MM.1S (cell line): ENCODE results near the gene TMC1.

Source experiments
- DNase-seq: peaks from one replicate; pipeline ENCODE4 v3.0.0-alpha.2; 2015
- H2AFZ ChIP-seq: fragments of 300-600 bp; sonication (generic); 2 replicates; pipeline ENCODE4 v1.6.0; 2016; ENCODE audit warnings: antibody characterized with exemption, low read length
- H3F3A ChIP-seq: fragments of 300-600 bp; sonication (generic); 2 replicates; pipeline ENCODE4 v1.6.1; 2016; ENCODE audit warnings: mild to moderate bottlenecking, antibody characterized with exemption, low read length, moderate library complexity, mixed read lengths; ENCODE audit not compliant: insufficient read depth
- H3K27ac ChIP-seq: fragments of 300-600 bp; sonication (generic); 2 replicates; pipeline ENCODE4 v1.5.1; 2016; ENCODE audit warnings: mild to moderate bottlenecking, low read length
- H3K27me3 ChIP-seq: fragments of 300-600 bp; sonication (generic); replicated peaks from 2 replicates; pipeline ENCODE4 v1.6.0; 2016; ENCODE audit warnings: low read length; ENCODE audit not compliant: insufficient read depth
- H3K36me3 ChIP-seq: fragments of 300-600 bp; sonication (generic); replicated peaks from 2 replicates; pipeline ENCODE4 v1.6.1; 2016; ENCODE audit warnings: mild to moderate bottlenecking, low read length, mixed read lengths; ENCODE audit not compliant: insufficient read depth
- H3K4me1 ChIP-seq: fragments of 300-600 bp; sonication (generic); 2 replicates; pipeline ENCODE4 v1.6.1; 2016; ENCODE audit warnings: low read length, mixed read lengths
- H3K4me2 ChIP-seq: fragments of 300-600 bp; sonication (generic); 2 replicates; pipeline ENCODE4 v1.6.0; 2016; ENCODE audit warnings: low read depth, low read length
- H3K4me3 ChIP-seq: fragments of 300-600 bp; sonication (generic); 2 replicates; pipeline ENCODE4 v1.5.1; 2016; ENCODE audit warnings: low read length, mixed read lengths
- H3K79me2 ChIP-seq: fragments of 300-600 bp; sonication (generic); 2 replicates; pipeline ENCODE4 v1.6.1; 2016; ENCODE audit warnings: mixed run types, low read length, mixed read lengths
- H3K9ac ChIP-seq: fragments of 300-600 bp; sonication (generic); 2 replicates; pipeline ENCODE4 v1.6.1; 2016; ENCODE audit warnings: low read length, mixed read lengths
- H3K9me2 ChIP-seq: fragments of 300-600 bp; sonication (generic); replicated peaks from 2 replicates; pipeline ENCODE4 v1.6.1; 2016; ENCODE audit warnings: mild to moderate bottlenecking, low read length, mixed read lengths; ENCODE audit not compliant: insufficient read depth
- H3K9me3 ChIP-seq: fragments of 300-600 bp; sonication (generic); replicated peaks from 2 replicates; pipeline ENCODE4 v1.6.1; 2016; ENCODE audit warnings: mild to moderate bottlenecking, low read length, mixed read lengths; ENCODE audit not compliant: insufficient read depth
- H4K20me1 ChIP-seq: fragments of 300-600 bp; sonication (generic); 2 replicates; pipeline ENCODE4 v1.6.1; 2016; ENCODE audit warnings: mild to moderate bottlenecking, low read length, moderate library complexity, mixed read lengths; ENCODE audit not compliant: insufficient read depth
- CTCF ChIP-seq: fragments of 300-600 bp; sonication (generic); IDR thresholded peaks from 2 replicates; pipeline ENCODE4 v1.5.1; 2016; ENCODE audit warnings: antibody characterized with exemption, low read length, mixed read lengths
- EZH2 ChIP-seq: fragments of 300-600 bp; sonication (generic); optimal IDR thresholded peaks from 2 replicates; pipeline ENCODE3; 2017; ENCODE audit warnings: low read depth, mild to moderate bottlenecking, antibody characterized with exemption, low read length, mixed read lengths
- EZH2phosphoT487 ChIP-seq: fragments of 300-600 bp; sonication (generic); IDR thresholded peaks from 2 replicates; pipeline ENCODE4 v1.6.1; 2018; ENCODE audit warnings: antibody characterized with exemption, low read length

TMC1 gene

DNA sequence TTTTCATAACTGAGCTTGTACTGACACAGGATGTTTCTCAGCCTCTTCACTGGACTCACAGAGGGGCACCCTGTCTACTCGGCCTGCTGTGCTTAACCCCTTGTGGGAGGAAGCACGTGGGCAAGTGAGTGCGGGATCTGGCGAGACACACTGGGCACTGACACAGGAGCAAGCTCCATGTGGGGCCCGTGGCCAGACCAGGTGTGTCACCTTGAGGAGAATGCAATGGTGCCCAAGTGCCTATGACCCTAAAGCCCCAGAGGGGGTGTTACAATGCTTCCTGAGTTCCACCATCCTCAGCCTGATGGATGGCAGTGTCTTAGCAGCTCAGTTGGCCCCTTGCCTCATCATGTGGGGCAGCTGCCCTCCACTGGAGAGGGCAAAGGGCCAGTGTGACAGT lies 302.6 kb downstream of the TMC1 start:
- no peak overlapping the region for H3K4me2 ChIP-seq
- no peak for TF ChIP-seq EZH2
- no peak for TF ChIP-seq CTCF
- TF ChIP-seq EZH2phosphoT487 = no peak
- no peaks in the 10 kb centered on the region for H3K9me3 ChIP-seq
- DNase-seq = no peak
- no peak overlapping the region for H2AFZ ChIP-seq
- H3K4me1 ChIP-seq = no peaks in the 10 kb centered on the region
- H3K27me3 ChIP-seq = no peaks in the 10 kb centered on the region
- no peak overlapping the region for H3K9ac ChIP-seq
- H4K20me1 ChIP-seq = no peaks in the 10 kb centered on the region
- H3K9me2 ChIP-seq = no peaks in the 10 kb centered on the region
- no peaks in the 10 kb centered on the region for H3K36me3 ChIP-seq
- H3K27ac ChIP-seq = no peak overlapping the region
- no peaks in the 10 kb centered on the region for H3K79me2 ChIP-seq
- H3K4me3 ChIP-seq = no peak overlapping the region
- H3F3A ChIP-seq = no peaks in the 10 kb centered on the region

DNA sequence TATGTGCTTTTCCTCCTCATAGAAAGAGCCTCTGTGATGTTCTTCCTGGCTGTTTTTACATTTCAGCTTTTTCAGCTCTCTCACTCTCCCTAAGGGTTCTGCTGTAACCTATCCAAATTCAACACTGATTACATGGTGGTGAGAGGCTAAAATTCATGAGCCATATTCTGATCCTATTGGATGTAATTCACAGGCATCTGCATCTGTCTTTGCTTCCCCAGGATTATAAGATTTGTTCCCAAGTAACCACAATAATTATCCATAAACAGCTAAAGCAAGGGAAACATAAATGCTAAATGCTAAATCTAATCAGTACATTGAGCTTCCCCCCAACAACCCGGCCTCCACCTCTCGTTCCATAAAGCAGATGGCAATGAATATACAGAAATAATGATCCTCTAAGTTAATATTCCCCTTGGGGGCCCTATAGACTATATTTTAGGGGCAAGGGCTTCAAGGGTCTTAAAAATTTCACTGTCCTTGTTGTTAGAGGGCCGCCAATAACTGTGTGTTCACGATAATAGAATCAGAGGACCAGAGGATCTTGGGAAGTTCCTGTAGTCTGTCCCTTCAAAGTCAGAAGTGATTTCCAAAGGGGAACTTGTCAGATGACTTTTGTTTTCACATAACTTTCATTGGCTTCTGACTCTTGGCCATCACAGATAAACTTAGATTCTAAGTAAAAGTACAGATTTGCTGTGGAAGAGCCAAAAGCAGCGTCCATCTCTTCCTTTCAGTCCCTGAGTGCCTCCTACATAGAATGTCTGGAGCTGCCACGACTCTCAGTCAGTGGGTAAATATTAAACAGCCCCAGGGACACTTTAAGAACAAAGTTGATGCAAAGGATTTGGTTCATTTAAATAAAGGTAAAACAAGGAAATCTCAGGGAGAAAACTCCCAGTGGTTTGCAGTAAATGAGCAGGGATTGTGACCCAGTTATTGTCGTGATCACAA lies 305.9 kb downstream of the TMC1 start:
- no peaks in the 10 kb centered on the region for H4K20me1 ChIP-seq
- H3K9me3 ChIP-seq = no peaks in the 10 kb centered on the region
- H2AFZ ChIP-seq = no peak overlapping the region
- TF ChIP-seq CTCF (no peak), EZH2 (no peak), EZH2phosphoT487 (no peak)
- no peaks in the 10 kb centered on the region for H3K36me3 ChIP-seq
- no peaks in the 10 kb centered on the region for H3K79me2 ChIP-seq
- H3K4me1 ChIP-seq = no peaks in the 10 kb centered on the region
- H3K9me2 ChIP-seq = no peaks in the 10 kb centered on the region
- no peaks in the 10 kb centered on the region for H3F3A ChIP-seq
- no peak overlapping the region for H3K27ac ChIP-seq
- H3K4me3 ChIP-seq = no peak overlapping the region
- H3K9ac ChIP-seq = no peak overlapping the region
- H3K4me2 ChIP-seq = no peak overlapping the region
- DNase-seq = no peak
- no peaks in the 10 kb centered on the region for H3K27me3 ChIP-seq

DNA sequence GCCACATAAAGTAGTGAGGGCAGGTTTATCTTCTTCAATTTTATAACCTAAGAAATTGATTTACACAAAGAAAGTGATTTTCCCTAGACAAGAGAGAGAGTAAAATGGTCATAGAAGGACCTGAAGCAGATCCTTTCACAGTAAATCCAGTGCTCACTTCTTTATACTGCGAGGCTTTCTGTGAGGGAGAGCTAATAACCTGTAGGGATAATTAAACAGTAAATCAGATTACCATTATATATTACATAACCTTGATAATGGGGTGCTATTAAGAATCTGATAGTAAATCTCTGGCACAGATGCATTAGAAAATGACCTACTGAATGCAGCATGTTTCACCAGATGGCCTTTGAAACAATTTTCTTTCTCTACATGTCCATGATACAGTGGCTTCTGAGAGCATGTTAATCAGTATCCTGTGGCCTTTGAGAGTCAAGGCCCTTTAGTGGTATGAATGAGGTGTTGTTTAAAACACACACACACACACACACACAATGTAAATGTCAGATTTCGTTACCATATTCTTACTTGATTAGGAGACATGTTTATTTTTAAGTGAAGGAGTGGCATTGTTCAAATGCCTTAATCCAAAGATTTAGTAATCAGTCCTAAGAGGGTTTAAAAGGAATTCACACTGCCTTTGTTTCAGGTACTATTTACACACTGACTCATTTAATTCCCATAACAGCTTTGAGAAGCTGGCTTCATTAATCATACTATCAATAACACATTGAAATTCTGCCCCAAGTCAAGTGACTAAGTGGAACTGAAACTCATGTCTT lies 306.7 kb downstream of the TMC1 start:
- Histone ChIP-seq H3K27me3 (no peaks in the 10 kb centered on the region), H3K4me1 (no peaks in the 10 kb centered on the region), H3F3A (no peaks in the 10 kb centered on the region), H3K9me2 (no peaks in the 10 kb centered on the region), H3K9me3 (no peaks in the 10 kb centered on the region), H3K79me2 (no peaks in the 10 kb centered on the region), H2AFZ (no peak overlapping the region), H3K9ac (no peak overlapping the region), H3K27ac (no peak overlapping the region), H4K20me1 (no peaks in the 10 kb centered on the region), H3K4me2 (no peak overlapping the region), H3K4me3 (no peak overlapping the region), H3K36me3 (no peaks in the 10 kb centered on the region)
- TF ChIP-seq EZH2phosphoT487 = no peak
- no peak for TF ChIP-seq CTCF
- TF ChIP-seq EZH2 = no peak
- DNase-seq = no peak
